Measurements from ENCODE around the gene WDR37. TPM values are rescaled to one million over a fixed set of nuclear protein-coding genes. Genes with fewer than 3 reads are reported as not detected.

The WDR37 gene
- total RNA-seq, 1 donor from 2014 or later: 12.5 TPM

- Histone ChIP-seq H3K36me3 (ENCODE audit: control insufficient read depth in 3 of 3, insufficient read depth in 3 of 3, low read length in 3 of 3) (no peaks in the 10 kb centered on the region), H3K27me3 (ENCODE audit: control insufficient read depth in 3 of 3, insufficient read depth in 3 of 3, low read length in 3 of 3) (no peaks in the 10 kb centered on the region), H3K9me3 (ENCODE audit: control insufficient read depth in 3 of 3, low read length in 3 of 3) (no peaks in the 10 kb centered on the region), H3K9ac (ENCODE audit: low read depth in 1 of 3, low read length in 3 of 3) (no peak overlapping the region), H3K27ac (ENCODE audit: low read depth, low read length) (no peak overlapping the region), H3K4me3 (ENCODE audit: low read length in 3 of 3) (no peak overlapping the region), H3K4me1 (ENCODE audit: control insufficient read depth in 3 of 3, insufficient read depth in 3 of 3, low read length in 3 of 3) (no peaks in the 10 kb centered on the region)
Observed at GRCh38 chr10:1138529-1138928, 82.3 kb downstream of the WDR37 start.

DNA sequence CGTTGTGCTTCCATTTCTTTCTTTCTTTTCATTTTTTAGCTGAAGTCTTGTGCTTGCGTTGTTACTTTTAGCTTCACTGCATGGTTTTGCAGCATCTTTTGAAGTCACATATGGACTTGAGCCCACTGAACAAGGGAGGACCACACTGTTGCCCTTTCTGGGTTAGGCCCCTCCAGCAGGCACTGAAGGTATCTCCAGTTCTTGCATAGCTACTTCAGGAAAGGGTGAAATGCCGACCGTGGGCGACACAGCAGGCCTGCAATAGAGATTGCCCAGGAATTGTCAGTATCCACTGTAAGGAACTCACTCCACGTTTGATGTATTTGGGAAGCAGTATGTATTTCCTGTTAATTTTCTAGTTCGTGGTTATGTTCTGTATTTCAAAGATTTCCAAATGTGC lies 85.1 kb downstream of the WDR37 start:
- Histone ChIP-seq H3K36me3 (ENCODE audit: control insufficient read depth in 3 of 3, insufficient read depth in 3 of 3, low read length in 3 of 3) (no peaks in the 10 kb centered on the region), H3K9me3 (ENCODE audit: control insufficient read depth in 3 of 3, low read length in 3 of 3) (peaks cover 0 to 6% (median 3%) of the 10 kb centered on the region in 3 donors), H3K9ac (ENCODE audit: low read depth in 1 of 3, low read length in 3 of 3) (no peak overlapping the region), H3K27ac (ENCODE audit: low read depth, low read length) (no peak overlapping the region), H3K27me3 (ENCODE audit: control insufficient read depth in 3 of 3, insufficient read depth in 3 of 3, low read length in 3 of 3) (no peaks in the 10 kb centered on the region), H3K4me1 (ENCODE audit: control insufficient read depth in 3 of 3, insufficient read depth in 3 of 3, low read length in 3 of 3) (no peaks in the 10 kb centered on the region), H3K4me3 (ENCODE audit: low read length in 3 of 3) (no peak overlapping the region)

DNA sequence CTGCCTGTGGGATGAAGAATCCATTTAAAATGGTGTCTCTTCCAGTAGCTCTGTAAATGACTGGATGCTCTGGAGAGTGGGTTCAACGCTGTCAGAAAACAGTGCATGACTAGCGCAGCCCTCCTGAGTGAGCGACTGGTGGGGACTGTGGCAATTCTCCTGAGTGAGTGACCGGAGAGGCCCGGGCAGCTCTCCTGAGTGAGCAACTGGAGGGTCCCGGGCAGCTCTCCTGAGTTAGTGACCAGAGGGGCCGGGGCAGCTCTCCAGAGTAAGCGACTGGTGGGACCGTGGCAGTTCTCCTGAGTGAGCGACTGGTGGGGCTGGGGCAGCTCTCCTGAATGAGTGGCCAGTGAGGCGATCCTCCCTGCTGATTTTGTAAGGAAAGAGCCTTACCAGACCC lies 85.5 kb downstream of the WDR37 start:
- Histone ChIP-seq H3K9me3 (ENCODE audit: control insufficient read depth in 3 of 3, low read length in 3 of 3) (peaks cover 0 to 6% (median 3%) of the 10 kb centered on the region in 3 donors), H3K27ac (ENCODE audit: low read depth, low read length) (no peak overlapping the region), H3K4me1 (ENCODE audit: control insufficient read depth in 3 of 3, insufficient read depth in 3 of 3, low read length in 3 of 3) (no peaks in the 10 kb centered on the region), H3K36me3 (ENCODE audit: control insufficient read depth in 3 of 3, insufficient read depth in 3 of 3, low read length in 3 of 3) (no peaks in the 10 kb centered on the region), H3K27me3 (ENCODE audit: control insufficient read depth in 3 of 3, insufficient read depth in 3 of 3, low read length in 3 of 3) (no peaks in the 10 kb centered on the region), H3K9ac (ENCODE audit: low read depth in 1 of 3, low read length in 3 of 3) (no peak overlapping the region), H3K4me3 (ENCODE audit: low read length in 3 of 3) (no peak overlapping the region)

GRCh38 chr10:1142596-1142995 lies 86.4 kb downstream of the WDR37 start:
- Histone ChIP-seq H3K9me3 (ENCODE audit: control insufficient read depth in 3 of 3, low read length in 3 of 3) (peaks cover 0 to 6% (median 3%) of the 10 kb centered on the region in 3 donors), H3K4me3 (ENCODE audit: low read length in 3 of 3) (no peak overlapping the region), H3K36me3 (ENCODE audit: control insufficient read depth in 3 of 3, insufficient read depth in 3 of 3, low read length in 3 of 3) (no peaks in the 10 kb centered on the region), H3K27me3 (ENCODE audit: control insufficient read depth in 3 of 3, insufficient read depth in 3 of 3, low read length in 3 of 3) (no peaks in the 10 kb centered on the region), H3K4me1 (ENCODE audit: control insufficient read depth in 3 of 3, insufficient read depth in 3 of 3, low read length in 3 of 3) (no peaks in the 10 kb centered on the region), H3K27ac (ENCODE audit: low read depth, low read length) (no peak overlapping the region), H3K9ac (ENCODE audit: low read depth in 1 of 3, low read length in 3 of 3) (no peak overlapping the region)

DNA sequence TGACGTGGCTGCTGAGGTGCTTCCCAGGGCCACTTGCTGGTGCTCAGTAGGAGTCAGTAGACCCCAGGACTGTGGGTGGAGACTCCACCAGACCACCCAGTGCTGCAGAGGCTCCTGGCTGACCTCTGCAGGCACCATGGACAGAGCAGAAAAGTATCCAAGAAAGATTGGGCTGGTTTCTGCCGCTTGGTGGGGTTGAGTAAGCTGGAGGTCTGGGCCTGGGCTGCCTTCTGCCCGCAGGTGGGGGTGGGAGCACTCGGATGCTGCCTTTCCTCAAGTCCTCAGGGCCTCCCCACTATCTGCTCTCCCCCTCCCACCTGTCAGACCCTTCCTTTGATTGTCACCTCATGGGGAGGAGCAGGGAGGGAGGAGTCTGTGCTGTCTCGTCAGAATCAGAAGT lies 91.6 kb downstream of the WDR37 start:
- H3K27ac ChIP-seq (ENCODE audit: low read depth, low read length): no peak overlapping the region
- H3K9ac ChIP-seq (ENCODE audit: low read depth in 1 of 3, low read length in 3 of 3): no peak overlapping the region
- no peak overlapping the region for H3K4me3 ChIP-seq (ENCODE audit: low read length in 3 of 3)
- no peaks in the 10 kb centered on the region for H3K27me3 ChIP-seq (ENCODE audit: control insufficient read depth in 3 of 3, insufficient read depth in 3 of 3, low read length in 3 of 3)
- H3K36me3 ChIP-seq (ENCODE audit: control insufficient read depth in 3 of 3, insufficient read depth in 3 of 3, low read length in 3 of 3): no peaks in the 10 kb centered on the region
- H3K4me1 ChIP-seq (ENCODE audit: control insufficient read depth in 3 of 3, insufficient read depth in 3 of 3, low read length in 3 of 3): no peaks in the 10 kb centered on the region
- peaks cover 0 to 6% (median 3%) of the 10 kb centered on the region in 3 donors for H3K9me3 ChIP-seq (ENCODE audit: control insufficient read depth in 3 of 3, low read length in 3 of 3)

GRCh38 chr10:1148855-1149605 lies 92.8 kb downstream of the WDR37 start:
- H3K9me3 ChIP-seq (ENCODE audit: control insufficient read depth in 3 of 3, low read length in 3 of 3): peaks cover 0 to 6% (median 3%) of the 10 kb centered on the region in 3 donors
- no peaks in the 10 kb centered on the region for H3K27me3 ChIP-seq (ENCODE audit: control insufficient read depth in 3 of 3, insufficient read depth in 3 of 3, low read length in 3 of 3)

GRCh38 chr10:1149793-1150637 lies 93.8 kb downstream of the WDR37 start:
- no peak overlapping the region for H3K27ac ChIP-seq (ENCODE audit: low read depth, low read length)
- peaks cover 0 to 6% (median 3%) of the 10 kb centered on the region in 3 donors for H3K9me3 ChIP-seq (ENCODE audit: control insufficient read depth in 3 of 3, low read length in 3 of 3)
- H3K4me1 ChIP-seq (ENCODE audit: control insufficient read depth in 3 of 3, insufficient read depth in 3 of 3, low read length in 3 of 3): no peaks in the 10 kb centered on the region
- H3K4me3 ChIP-seq (ENCODE audit: low read length in 3 of 3): no peak overlapping the region
- H3K36me3 ChIP-seq (ENCODE audit: control insufficient read depth in 3 of 3, insufficient read depth in 3 of 3, low read length in 3 of 3): no peaks in the 10 kb centered on the region
- H3K27me3 ChIP-seq (ENCODE audit: control insufficient read depth in 3 of 3, insufficient read depth in 3 of 3, low read length in 3 of 3): no peaks in the 10 kb centered on the region
- no peak overlapping the region for H3K9ac ChIP-seq (ENCODE audit: low read depth in 1 of 3, low read length in 3 of 3)

More at GRCh38 chr10:1148855-1149605, 92.8 kb downstream of the WDR37 start:
- no peak overlapping the region for H3K9ac ChIP-seq (ENCODE audit: low read depth in 1 of 3, low read length in 3 of 3)
- H3K27ac ChIP-seq (ENCODE audit: low read depth, low read length): no peak overlapping the region
- H3K4me1 ChIP-seq (ENCODE audit: control insufficient read depth in 3 of 3, insufficient read depth in 3 of 3, low read length in 3 of 3): no peaks in the 10 kb centered on the region
- H3K36me3 ChIP-seq (ENCODE audit: control insufficient read depth in 3 of 3, insufficient read depth in 3 of 3, low read length in 3 of 3): no peaks in the 10 kb centered on the region
- H3K4me3 ChIP-seq (ENCODE audit: low read length in 3 of 3): no peak overlapping the region

- no peak overlapping the region for H3K27ac ChIP-seq (ENCODE audit: low read depth, low read length)
- H3K9me3 ChIP-seq (ENCODE audit: control insufficient read depth in 3 of 3, low read length in 3 of 3): peaks cover 0 to 6% (median 0%) of the 10 kb centered on the region in 3 donors
- H3K9ac ChIP-seq (ENCODE audit: low read depth in 1 of 3, low read length in 3 of 3): no peak overlapping the region
Observed at GRCh38 chr10:1150638-1150955, 94.4 kb downstream of the WDR37 start.

GRCh38 chr10:1151076-1152033 lies 95.2 kb downstream of the WDR37 start:
- Histone ChIP-seq H3K9me3 (ENCODE audit: control insufficient read depth in 3 of 3, low read length in 3 of 3) (no peaks in the 10 kb centered on the region), H3K9ac (ENCODE audit: low read depth in 1 of 3, low read length in 3 of 3) (no peak overlapping the region), H3K36me3 (ENCODE audit: control insufficient read depth in 3 of 3, insufficient read depth in 3 of 3, low read length in 3 of 3) (no peaks in the 10 kb centered on the region), H3K4me1 (ENCODE audit: control insufficient read depth in 3 of 3, insufficient read depth in 3 of 3, low read length in 3 of 3) (no peaks in the 10 kb centered on the region), H3K4me3 (ENCODE audit: low read length in 3 of 3) (no peak overlapping the region), H3K27me3 (ENCODE audit: control insufficient read depth in 3 of 3, insufficient read depth in 3 of 3, low read length in 3 of 3) (no peaks in the 10 kb centered on the region), H3K27ac (ENCODE audit: low read depth, low read length) (no peak overlapping the region)

More at GRCh38 chr10:1150638-1150955, 94.4 kb downstream of the WDR37 start:
- H3K27me3 ChIP-seq (ENCODE audit: control insufficient read depth in 3 of 3, insufficient read depth in 3 of 3, low read length in 3 of 3): no peaks in the 10 kb centered on the region
- no peaks in the 10 kb centered on the region for H3K4me1 ChIP-seq (ENCODE audit: control insufficient read depth in 3 of 3, insufficient read depth in 3 of 3, low read length in 3 of 3)
- no peak overlapping the region for H3K4me3 ChIP-seq (ENCODE audit: low read length in 3 of 3)
- H3K36me3 ChIP-seq (ENCODE audit: control insufficient read depth in 3 of 3, insufficient read depth in 3 of 3, low read length in 3 of 3): no peaks in the 10 kb centered on the region
